Posterior vena cava (tissue), 2 donors: ENCODE measurements around the gene METTL26. TPM values are rescaled to one million over a fixed set of nuclear protein-coding genes. Genes with fewer than 3 reads are reported as not detected.

Experiments
- DNase-seq: peaks from one replicate; pipeline ENCODE4 v3.0.0-alpha.2; 2020; ENCODE audit warnings: low spot score
- intact Hi-C, 2 donors: fragments of 100-400 bp; cut with DNase I; formaldehyde crosslinking; loops; one replicate each; pipeline versions ENCODE4 v1.14.1 to v1.14.2; 2022 to 2023
- total RNA-seq, 2 donors: library from RNA; stranded (reverse); fragmentation: NEBNext Ultra II Directional; extraction: Animal tissue kit (Norgen Biotek cat#: 25700); gene quantifications; one replicate each; pipeline ENCODE4 v1.2.1, GENCODE V29; 2021
- donor health status: DM: yes; HTN: yes; CAD: no.
- donor health status: DM: yes; HTN: yes; CAD: no.

Gene METTL26
- total RNA-seq, 2 donors from 2014 or later = 43.3 to 63.2 TPM

DNA sequence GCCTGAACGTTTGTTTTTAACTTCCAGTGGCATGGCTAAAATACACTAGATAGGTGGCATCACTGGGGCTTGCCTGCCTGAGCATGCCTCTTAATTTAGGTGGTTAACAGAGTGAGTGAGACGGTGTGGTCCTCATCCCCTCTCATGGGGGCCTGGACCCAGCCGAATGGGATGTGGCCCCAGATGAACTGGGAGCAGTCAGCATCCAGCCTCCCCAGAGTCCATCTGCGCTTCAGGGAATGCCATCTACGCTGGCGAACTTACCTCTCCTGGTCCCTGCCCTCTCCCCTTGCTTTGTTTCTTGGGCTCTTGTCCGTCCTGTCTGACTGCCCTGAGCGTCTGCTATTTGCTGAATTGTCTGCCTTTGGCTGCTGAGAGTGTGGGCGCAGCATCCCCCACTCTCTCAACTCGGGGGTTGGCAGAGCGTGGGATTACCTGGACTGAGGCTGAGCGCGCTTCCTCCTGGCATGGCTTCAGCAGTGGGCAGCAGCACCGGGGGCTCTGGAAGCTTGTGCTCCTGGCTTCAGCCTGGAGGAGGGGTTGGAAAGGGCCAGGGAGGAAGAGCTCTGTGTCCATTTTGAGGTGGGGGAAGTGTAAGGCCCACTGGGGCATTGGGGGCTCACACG, 44.1 kb downstream of the METTL26 start:
- DNase-seq = no peak
- intact Hi-C loops = loop anchor here in 1 of 2 donors (2.0 to 5.0 kb wide), 2 partner anchors 40 to 61 kb away; partner anchors contain the start of gene WFIKKN1

DNA sequence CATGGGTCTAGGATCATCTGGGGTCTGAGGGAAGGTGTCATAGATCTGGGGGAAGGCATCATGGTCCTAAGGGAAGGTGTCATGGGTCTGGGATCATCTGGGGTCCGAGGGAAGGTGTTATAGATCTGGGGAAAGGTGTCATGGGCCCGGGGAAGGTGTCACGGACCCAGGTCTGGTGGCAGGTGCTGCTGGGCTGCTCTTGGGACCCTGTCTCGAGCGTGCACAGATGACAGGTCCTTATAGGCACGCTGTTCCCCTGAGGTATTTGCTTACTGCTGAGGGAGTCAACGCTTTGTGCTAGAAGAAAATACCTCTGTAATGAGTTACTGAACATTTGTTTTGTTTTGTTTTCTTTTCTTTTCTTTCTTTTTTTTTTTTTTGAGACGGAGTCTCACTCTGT, 44.9 kb downstream of the METTL26 start:
- no peak for DNase-seq
- intact Hi-C loops = loop anchor here in 1 of 2 donors (2.0 to 5.0 kb wide), 2 partner anchors 41 to 62 kb away; partner anchors contain the start of gene WFIKKN1

GRCh38 chr16:590815-591200, 45.3 kb downstream of the METTL26 start:
- no peak for DNase-seq
- intact Hi-C loops = loop anchor here in 1 of 2 donors (2.0 to 5.0 kb wide), 2 partner anchors 41 to 62 kb away; partner anchors contain the start of gene WFIKKN1

DNA sequence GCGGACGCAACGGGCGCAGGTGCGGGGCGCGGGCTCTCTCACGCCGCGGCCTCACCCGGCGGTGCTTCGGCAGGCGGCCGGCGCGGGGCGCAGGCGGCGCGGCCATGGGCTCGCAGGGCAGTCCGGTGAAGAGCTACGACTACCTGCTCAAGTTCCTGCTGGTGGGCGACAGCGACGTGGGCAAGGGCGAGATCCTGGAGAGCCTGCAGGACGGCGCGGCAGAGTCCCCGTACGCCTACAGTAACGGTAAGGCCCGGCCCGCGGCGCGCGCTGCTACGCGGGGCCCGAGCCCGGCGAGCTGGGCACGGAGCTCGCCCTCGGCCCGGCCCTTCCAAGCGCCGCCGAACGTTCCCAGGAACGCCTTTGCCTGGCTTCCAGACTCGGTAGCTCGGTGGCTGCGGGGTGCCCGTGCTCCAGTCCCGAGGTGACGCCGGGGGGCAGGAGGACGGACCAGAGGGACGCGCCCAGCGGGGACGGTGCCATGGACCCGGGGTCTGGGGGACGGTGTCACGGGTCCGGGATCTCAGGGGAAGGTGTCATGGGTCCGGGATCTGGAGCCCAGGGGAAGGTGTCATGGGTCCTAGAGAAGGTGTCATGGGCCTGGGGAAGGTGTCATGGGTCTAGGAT, 45.8 kb downstream of the METTL26 start:
- DNase-seq = no peak
- intact Hi-C loops = loop anchor here in 1 of 2 donors (2.0 to 5.0 kb wide), 2 partner anchors 42 to 62 kb away; partner anchors contain the start of gene WFIKKN1

GRCh38 chr16:589658-590187, 46.4 kb downstream of the METTL26 start, which contains the start of gene RAB40C:
Gene RAB40C (plus strand): TSS chr16:590066. CDS start chr16:590292, 226 bp downstream.
- intact Hi-C loops = loop anchor here (2.0 to 5.0 kb wide), 3 partner anchors 43 to 63 kb away; partner anchors contain the start of genes WDR90 (in 1 of the 2) and WFIKKN1 (in 1 of the 2)

DNA sequence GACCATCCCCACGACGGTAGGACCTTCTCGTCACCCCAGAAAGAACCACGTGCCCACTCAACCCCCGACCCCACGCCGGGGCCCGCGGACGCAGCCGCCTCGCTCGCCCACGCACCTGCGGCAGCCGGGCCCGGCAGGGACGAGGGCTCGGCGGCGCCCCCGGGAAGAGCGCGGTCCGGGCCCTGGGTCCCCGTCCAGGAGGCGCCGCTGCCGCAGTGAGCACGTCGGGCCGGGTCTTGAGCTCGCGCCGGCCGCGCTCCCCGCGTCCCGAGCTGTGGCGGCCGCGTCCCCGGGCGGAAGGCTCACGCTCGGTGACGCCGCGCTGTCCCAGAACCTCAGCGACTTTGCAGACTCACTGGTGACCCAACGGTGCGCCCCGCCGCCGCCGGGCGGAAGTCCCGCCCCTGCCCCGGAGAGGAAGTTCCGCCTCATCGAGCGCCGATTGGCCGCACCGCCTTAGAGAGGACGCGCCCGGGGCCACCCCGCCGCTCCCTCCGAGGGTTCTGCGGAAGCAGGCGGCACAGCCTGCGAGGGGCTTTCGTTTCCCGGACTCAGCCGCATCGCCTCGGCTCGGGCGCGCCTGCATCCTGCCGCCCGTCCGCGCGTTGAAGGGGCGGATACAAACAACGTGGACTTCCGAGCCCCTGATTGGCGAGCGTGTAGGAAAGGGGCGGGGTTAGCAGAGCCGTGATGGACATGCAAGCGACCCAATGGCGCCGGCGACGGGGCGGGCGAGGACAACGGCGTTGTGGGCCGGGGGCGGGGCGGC, 47.0 kb downstream of the METTL26 start:
- intact Hi-C loops = loop anchor here in 1 of 2 donors (5.0 kb wide), 1 partner anchor 58 kb away; the partner anchor contains the start of gene WDR90
- peak; percentile 99 for DNase-seq

More at GRCh38 chr16:589658-590187, 46.4 kb downstream of the METTL26 start, which contains the start of gene RAB40C:
- peak; percentile 100 for DNase-seq

GRCh38 chr16:588639-588888, 47.5 kb downstream of the METTL26 start:
- intact Hi-C loops = loop anchor here in 1 of 2 donors (5.0 kb wide), 1 partner anchor 59 kb away; the partner anchor contains the start of gene WDR90
- DNase-seq = peak; percentile 90

- intact Hi-C loops = loop anchor here in 1 of 2 donors (5.0 kb wide), 1 partner anchor 60 kb away; the partner anchor contains the start of gene WDR90
- peak; percentile 83 for DNase-seq
Measured at GRCh38 chr16:586645-587590, 49.2 kb downstream of the METTL26 start.

- intact Hi-C loops = loop anchor here in 1 of 2 donors (5.0 kb wide), 1 partner anchor 61 kb away; the partner anchor contains the start of gene WDR90
- DNase-seq = no peak
Measured at GRCh38 chr16:586047-586644, 50.0 kb downstream of the METTL26 start.

DNA sequence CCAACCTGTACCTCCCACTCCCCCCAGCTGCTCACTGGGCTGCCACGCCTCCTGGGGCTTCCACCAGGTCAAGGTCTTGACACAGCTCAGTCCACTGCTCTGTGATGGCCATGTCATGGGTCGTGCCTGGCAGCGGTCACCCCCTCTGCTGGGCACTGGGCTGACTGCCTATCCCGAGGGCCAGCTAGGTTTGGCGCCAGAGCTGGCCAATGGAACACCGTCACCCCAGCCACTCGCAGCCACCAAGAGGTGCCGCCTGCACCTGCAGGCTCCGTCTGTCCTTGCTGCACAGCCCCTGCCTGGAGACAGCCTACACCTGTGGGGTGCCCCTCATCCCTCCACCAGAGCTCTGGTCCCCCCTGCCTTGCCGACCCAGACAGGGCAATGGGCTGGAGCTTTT, 50.8 kb downstream of the METTL26 start:
- intact Hi-C loops = loop anchor here in 1 of 2 donors (5.0 kb wide), 1 partner anchor 62 kb away; the partner anchor contains the start of gene WDR90
- DNase-seq = peak; percentile 78

Other genes starting within 250 kb of the METTL26 start
- 100 to 1,000 TPM in 1 of 2 donors, 10 to 100 TPM in 1; 70.7 to 108 TPM for gene NME4, start 239.1 kb downstream of the METTL26 start, total RNA-seq
- 10 to 100 TPM; 11.2 to 12.9 TPM for gene DECR2, start 234.4 kb downstream of the METTL26 start, total RNA-seq
- 10 to 100 TPM; 40.1 to 45.2 TPM for gene RAB11FIP3, start 210.7 kb downstream of the METTL26 start, total RNA-seq
- gene CAPN15, start 108.6 kb downstream of the METTL26 start, total RNA-seq = 10 to 100 TPM; 23.3 to 26.6 TPM
- not detected for gene PRR35, start 75.9 kb downstream of the METTL26 start, total RNA-seq
- gene NHLRC4, start 69.3 kb downstream of the METTL26 start, total RNA-seq = under 1 TPM; 0.38 to 0.65 TPM
- gene PIGQ, start 66.3 kb downstream of the METTL26 start, total RNA-seq = 10 to 100 TPM; 22.1 to 25.4 TPM
- 10 to 100 TPM; 13.0 to 13.6 TPM for gene RAB40C, start 46.2 kb downstream of the METTL26 start, total RNA-seq
- gene WFIKKN1, start 5.3 kb downstream of the METTL26 start, total RNA-seq = under 1 TPM; 0.14 TPM
- 10 to 100 TPM; 19.0 to 21.5 TPM for gene MCRIP2, start 5.5 kb upstream of the METTL26 start, total RNA-seq
- gene WDR90, start 13.1 kb upstream of the METTL26 start, total RNA-seq = 10 to 100 TPM; 13.4 to 14.9 TPM
- 10 to 100 TPM; 57.5 to 65.1 TPM for gene RHOT2, start 31.8 kb upstream of the METTL26 start, total RNA-seq
- gene RHBDL1, start 39.4 kb upstream of the METTL26 start, total RNA-seq = under 1 TPM; 0.71 to 0.79 TPM
- 10 to 100 TPM; 73.3 to 79.7 TPM for gene STUB1, start 44.1 kb upstream of the METTL26 start, total RNA-seq
- gene JMJD8, start 48.0 kb upstream of the METTL26 start, total RNA-seq = 10 to 100 TPM; 49.8 to 58.9 TPM
- gene WDR24, start 54.1 kb upstream of the METTL26 start, total RNA-seq = 1 to 10 TPM; 7.4 to 7.5 TPM
- not detected for gene FBXL16, start 69.5 kb upstream of the METTL26 start, total RNA-seq
- 10 to 100 TPM; 21.6 to 24.9 TPM for gene METRN, start 78.8 kb upstream of the METTL26 start, total RNA-seq
- gene ANTKMT, start 84.8 kb upstream of the METTL26 start, total RNA-seq = 10 to 100 TPM; 20.0 to 25.5 TPM
- 1 to 10 TPM in 1 of 2 donors, under 1 TPM in 1; 0.52 to 1.0 TPM for gene CCDC78, start 90.1 kb upstream of the METTL26 start, total RNA-seq
- 1 to 10 TPM; 3.6 to 4.1 TPM for gene HAGHL, start 90.8 kb upstream of the METTL26 start, total RNA-seq
- 10 to 100 TPM; 18.2 to 18.6 TPM for gene CIAO3, start 104.7 kb upstream of the METTL26 start, total RNA-seq
- under 1 TPM; 0.29 to 0.37 TPM for gene MSLN, start 124.4 kb upstream of the METTL26 start, total RNA-seq
- 10 to 100 TPM in 1 of 2 donors, 1 to 10 TPM in 1; 8.8 to 11.4 TPM for gene RPUSD1, start 152.1 kb upstream of the METTL26 start, total RNA-seq
- gene CHTF18, start 152.3 kb upstream of the METTL26 start, total RNA-seq = 1 to 10 TPM; 7.7 TPM
- not detected for gene GNG13, start 164.4 kb upstream of the METTL26 start, total RNA-seq